ENCODE results near the gene PITPNB.

PITPNB gene

GRCh38 chr22:27934069-27934468, 15.0 kb upstream of the PITPNB start:
- TF ChIP-seq FOXP2 (optimal IDR thresholded peaks at IDR 0.05; ENCODE audit: borderline replicate concordance, extremely low read depth, extremely low read length, insufficient read depth) (no peak), POLR2AphosphoS5 (IDR thresholded peaks at IDR 0.05; ENCODE audit: low read depth, low read length) (no peak), REST (IDR thresholded peaks at IDR 0.05; ENCODE audit: insufficient read depth in 1 of 2, low read depth in 2 of 2, low read length in 2 of 2) (no peak), SIN3A (IDR thresholded peaks at IDR 0.05; ENCODE audit: borderline replicate concordance, insufficient read depth, low read length) (no peak), TAF1 (IDR thresholded peaks at IDR 0.05; ENCODE audit: borderline replicate concordance, insufficient read depth, low read length) (no peak)

- TF ChIP-seq SIN3A (IDR thresholded peaks at IDR 0.05; ENCODE audit: borderline replicate concordance, insufficient read depth, low read length) (no peak), FOXP2 (optimal IDR thresholded peaks at IDR 0.05; ENCODE audit: borderline replicate concordance, extremely low read depth, extremely low read length, insufficient read depth) (no peak), REST (IDR thresholded peaks at IDR 0.05; ENCODE audit: insufficient read depth in 1 of 2, low read depth in 2 of 2, low read length in 2 of 2) (no peak), TAF1 (IDR thresholded peaks at IDR 0.05; ENCODE audit: borderline replicate concordance, insufficient read depth, low read length) (no peak), POLR2AphosphoS5 (IDR thresholded peaks at IDR 0.05; ENCODE audit: low read depth, low read length) (no peak)
Observed at GRCh38 chr22:27933186-27933983, 14.3 kb upstream of the PITPNB start.

- TF ChIP-seq POLR2AphosphoS5 (IDR thresholded peaks at IDR 0.05; ENCODE audit: low read depth, low read length) (no peak), TAF1 (IDR thresholded peaks at IDR 0.05; ENCODE audit: borderline replicate concordance, insufficient read depth, low read length) (no peak), SIN3A (IDR thresholded peaks at IDR 0.05; ENCODE audit: borderline replicate concordance, insufficient read depth, low read length) (no peak), REST (IDR thresholded peaks at IDR 0.05; ENCODE audit: insufficient read depth in 1 of 2, low read depth in 2 of 2, low read length in 2 of 2) (no peak)
Observed at GRCh38 chr22:27930331-27931060, 11.4 kb upstream of the PITPNB start.

GRCh38 chr22:27927608-27928007, 8.6 kb upstream of the PITPNB start:
- TF ChIP-seq FOXP2 (optimal IDR thresholded peaks at IDR 0.05; ENCODE audit: borderline replicate concordance, extremely low read depth, extremely low read length, insufficient read depth) (no peak), REST (IDR thresholded peaks at IDR 0.05; ENCODE audit: insufficient read depth in 1 of 2, low read depth in 2 of 2, low read length in 2 of 2) (no peak), POLR2AphosphoS5 (IDR thresholded peaks at IDR 0.05; ENCODE audit: low read depth, low read length) (no peak), TAF1 (IDR thresholded peaks at IDR 0.05; ENCODE audit: borderline replicate concordance, insufficient read depth, low read length) (no peak)
